PC-3 (cell line): ENCODE results near the gene HPSE2. TPM values are rescaled to one million over a fixed set of nuclear protein-coding genes. Genes with fewer than 3 reads are reported as not detected.

Source experiments
- ATAC-seq: fragments of 200-7000 bp; cut with Tn5 transposase; 2 replicates; pipeline ENCODE4 v1.9.1; 2020; ENCODE audit warnings: mild to moderate bottlenecking, moderate library complexity
- BruUV-seq: library from RNA; stranded (reverse); fragments of 400-500 nt; replicated peaks from 2 replicates; lab custom pipeline; 2021; lab: Mats Ljungman, UMichigan
- CTCF ChIA-PET: fragments of 300-600 bp; sonication (Branson Sonifier 250); formaldehyde crosslinking; loops from one replicate; lab custom pipeline; 2022; ENCODE audit warnings: antibody characterized with exemption; lab: Charles Lee
- POLR2A ChIA-PET: fragments of 300-600 bp; sonication (Branson Sonifier 250); formaldehyde crosslinking; loops from one replicate; lab custom pipeline; 2022; ENCODE audit warnings: antibody characterized with exemption; ENCODE audit not compliant: unreplicated experiment; lab: Charles Lee
- DNase-seq: peaks from one replicate; pipeline ENCODE4 v3.0.0-alpha.2; 2015
- H2AFZ ChIP-seq: fragments of 300-600 bp; sonication (generic); 2 replicates; pipeline ENCODE4 v1.6.0; 2016; ENCODE audit warnings: antibody characterized with exemption, low read length
- H3F3A ChIP-seq: fragments of 300-600 bp; sonication (generic); one replicate; pipeline ENCODE4 v1.6.0; 2017; ENCODE audit warnings: antibody characterized with exemption, low read length, control low read depth, mild to moderate bottlenecking; ENCODE audit not compliant: unreplicated experiment
- H3K27ac ChIP-seq: fragments of 300-600 bp; sonication (generic); 2 replicates; pipeline ENCODE4 v1.5.1; 2016; ENCODE audit warnings: mild to moderate bottlenecking, low read length
- H3K27me3 ChIP-seq: fragments of 300-600 bp; sonication (generic); 2 replicates; pipeline ENCODE4 v1.6.1; 2016; ENCODE audit warnings: low read length, mixed read lengths
- H3K36me3 ChIP-seq: fragments of 300-600 bp; sonication (generic); 2 replicates; pipeline ENCODE4 v1.6.1; 2016; ENCODE audit warnings: low read depth, mixed run types, low read length, mixed read lengths
- H3K4me1 ChIP-seq: fragments of 300-600 bp; sonication (generic); 2 replicates; pipeline ENCODE4 v1.5.1; 2016; ENCODE audit warnings: low read length; ENCODE audit not compliant: insufficient read depth
- H3K4me2 ChIP-seq: fragments of 300-600 bp; sonication (generic); 2 replicates; pipeline ENCODE4 v1.6.0; 2016; ENCODE audit warnings: low read length
- H3K4me3 ChIP-seq: fragments of 300-600 bp; sonication (generic); 2 replicates; pipeline ENCODE4 v1.5.1; 2016; ENCODE audit warnings: mild to moderate bottlenecking, low read length, mixed read lengths
- H3K79me2 ChIP-seq: fragments of 300-600 bp; sonication (generic); 2 replicates; pipeline ENCODE4 v1.6.1; 2017; ENCODE audit warnings: low read length, mixed read lengths
- H3K9ac ChIP-seq: fragments of 300-600 bp; sonication (generic); 2 replicates; pipeline ENCODE4 v1.6.0; 2016; ENCODE audit warnings: mild to moderate bottlenecking, low read length
- H3K9me2 ChIP-seq: fragments of 300-600 bp; sonication (generic); replicated peaks from 2 replicates; pipeline ENCODE4 v1.6.1; 2016; ENCODE audit warnings: mixed run types, low read length, mixed read lengths
- H3K9me3 ChIP-seq: fragments of 300-600 bp; sonication (generic); 2 replicates; pipeline ENCODE4 v1.6.1; 2016; ENCODE audit warnings: low read length, mixed read lengths
- H4K20me1 ChIP-seq: fragments of 300-600 bp; sonication (generic); 2 replicates; pipeline ENCODE4 v1.6.1; 2016; ENCODE audit warnings: low read length, mixed read lengths
- CTCF ChIP-seq: fragments of 300-600 bp; sonication (generic); conservative IDR thresholded peaks from 2 replicates; pipeline ENCODE4 v1.5.1; 2017; ENCODE audit warnings: antibody characterized with exemption, low read depth, mild to moderate bottlenecking, low read length
- EZH2 ChIP-seq: fragments of 300-600 bp; sonication (generic); IDR thresholded peaks from one replicate; pipeline ENCODE4 v1.6.1; 2017; ENCODE audit warnings: antibody characterized with exemption, mild to moderate bottlenecking, low read length; ENCODE audit not compliant: unreplicated experiment
- EZH2phosphoT487 ChIP-seq: fragments of 300-600 bp; sonication (generic); IDR thresholded peaks from 2 replicates; pipeline ENCODE4 v1.6.1; 2018; ENCODE audit warnings: mild to moderate bottlenecking, antibody characterized with exemption, low read length, borderline replicate concordance
- intact Hi-C: fragments of 100-400 bp; cut with micrococcal nuclease; formaldehyde crosslinking; loops from 2 replicates; pipeline ENCODE4 v1.9.0; 2023
- total RNA-seq: library from RNA; depleted of rRNA; stranded (reverse); fragments of >200 nt; gene quantifications from 2 replicates; pipeline ENCODE4 v1.2.3, GENCODE V29; 2014

The HPSE2 gene
- total RNA-seq, 1 experiment from 2014 or later, result 0.15 TPM

- DNase-seq, result no peak
- BruUV-seq, result no TSS peak
- no peak for ATAC-seq
- ChIA-PET CTCF (no interaction called here), POLR2A (no interaction called here)
- H3K36me3 ChIP-seq, result no peaks in the 10 kb centered on the region
- H3F3A ChIP-seq, result no peaks in the 10 kb centered on the region
- no peaks in the 10 kb centered on the region for H3K4me1 ChIP-seq
- H3K79me2 ChIP-seq, result no peaks in the 10 kb centered on the region
- H3K27ac ChIP-seq, result no peak overlapping the region
- H3K9me2 ChIP-seq, result no peaks in the 10 kb centered on the region
- no peak overlapping the region for H2AFZ ChIP-seq
- H3K9ac ChIP-seq, result no peak overlapping the region
- H3K4me2 ChIP-seq, result no peak overlapping the region
- no peaks in the 10 kb centered on the region for H4K20me1 ChIP-seq
- H3K9me3 ChIP-seq, result no peaks in the 10 kb centered on the region
- TF ChIP-seq CTCF (no peak), EZH2phosphoT487 (no peak), EZH2 (no peak)
- H3K27me3 ChIP-seq, result peaks cover 27% of the 10 kb centered on the region
- H3K4me3 ChIP-seq, result no peak overlapping the region
- intact Hi-C loops, result no loop called here
Measured at GRCh38 chr10:98513704-98514103, 721.9 kb downstream of the HPSE2 start.

GRCh38 chr10:98511876-98512275 lies 723.8 kb downstream of the HPSE2 start:
- ChIA-PET CTCF (no interaction called here), POLR2A (no interaction called here)
- Histone ChIP-seq H3K9ac (no peak overlapping the region), H3K9me3 (no peaks in the 10 kb centered on the region), H3K9me2 (no peaks in the 10 kb centered on the region), H4K20me1 (no peaks in the 10 kb centered on the region), H3K27me3 (peaks cover 44% of the 10 kb centered on the region), H3K79me2 (no peaks in the 10 kb centered on the region), H3K4me1 (no peaks in the 10 kb centered on the region), H3K4me2 (no peak overlapping the region), H2AFZ (no peak overlapping the region), H3F3A (no peaks in the 10 kb centered on the region), H3K36me3 (no peaks in the 10 kb centered on the region), H3K27ac (no peak overlapping the region), H3K4me3 (no peak overlapping the region)
- DNase-seq (no peak), ATAC-seq (no peak)
- no peak for TF ChIP-seq CTCF
- TF ChIP-seq EZH2, result no peak
- no peak for TF ChIP-seq EZH2phosphoT487
- BruUV-seq, result no TSS peak
- intact Hi-C loops, result no loop called here

- no peak for ATAC-seq
- Histone ChIP-seq H3K9me2 (no peaks in the 10 kb centered on the region), H4K20me1 (no peaks in the 10 kb centered on the region), H3K79me2 (no peaks in the 10 kb centered on the region), H3F3A (no peaks in the 10 kb centered on the region), H3K9me3 (no peaks in the 10 kb centered on the region), H3K9ac (no peak overlapping the region), H3K27ac (no peak overlapping the region), H2AFZ (no peak overlapping the region), H3K27me3 (peaks cover 44% of the 10 kb centered on the region), H3K4me3 (no peak overlapping the region), H3K4me2 (no peak overlapping the region), H3K36me3 (no peaks in the 10 kb centered on the region), H3K4me1 (no peaks in the 10 kb centered on the region)
- POLR2A ChIA-PET, result no interaction called here
- TF ChIP-seq EZH2, result no peak
- no peak for TF ChIP-seq CTCF
- no peak for TF ChIP-seq EZH2phosphoT487
- no peak for DNase-seq
- BruUV-seq, result no TSS peak
- intact Hi-C loops, result no loop called here
- CTCF ChIA-PET, result no interaction called here
Measured at GRCh38 chr10:98510412-98510995, 725.1 kb downstream of the HPSE2 start.
